ENCODE data around the gene NEIL1.

The NEIL1 gene

GRCh38 chr15:75357976-75358673 is 11.3 kb downstream of the NEIL1 start:
- H3K4me3 ChIP-seq (ENCODE audit: low read length) = no peak overlapping the region
- TF ChIP-seq ZNF274 (IDR thresholded peaks at IDR 0.05; ENCODE audit: low read depth, low read length) = no peak

GRCh38 chr15:75358771-75359536 is 12.1 kb downstream of the NEIL1 start:
- no peak for TF ChIP-seq ZNF274 (IDR thresholded peaks at IDR 0.05; ENCODE audit: low read depth, low read length)
- H3K4me3 ChIP-seq (ENCODE audit: low read length) = no peak overlapping the region

DNA sequence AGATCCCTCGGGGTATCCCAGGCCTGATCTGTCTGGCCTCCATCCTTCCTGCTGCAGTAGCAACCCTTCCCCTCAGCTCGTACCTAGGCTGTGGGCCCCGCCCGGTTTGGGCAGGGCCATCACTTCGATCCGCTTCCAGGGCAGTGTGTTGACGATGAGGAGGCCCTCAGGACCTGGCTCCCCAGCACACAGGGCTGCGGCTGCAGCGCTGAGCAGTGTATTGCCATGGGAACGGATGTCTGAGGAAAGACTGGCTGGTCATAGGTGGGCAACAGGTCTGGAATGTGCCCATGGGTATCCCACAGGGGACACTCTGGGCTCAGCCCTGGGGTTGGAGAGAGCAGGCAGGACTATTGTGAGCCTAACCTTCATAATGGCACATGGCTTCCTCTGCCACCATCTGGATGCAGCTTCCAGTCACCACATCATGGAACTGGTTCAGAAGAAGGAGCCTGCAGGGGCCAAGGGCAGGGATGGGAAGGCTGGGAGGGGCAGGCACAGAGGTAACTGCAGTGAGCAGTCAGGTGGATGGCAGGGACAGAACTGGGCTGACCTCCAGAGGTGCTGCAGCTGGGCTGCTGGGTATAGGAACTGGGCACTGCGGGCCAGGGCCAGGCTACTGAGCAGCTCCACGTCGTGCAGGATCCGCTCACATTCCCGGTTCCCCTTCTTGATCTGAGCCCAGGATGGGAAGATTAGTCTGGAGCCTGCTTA is 12.9 kb downstream of the NEIL1 start:
- no peak overlapping the region for H3K4me3 ChIP-seq (ENCODE audit: low read length)

DNA sequence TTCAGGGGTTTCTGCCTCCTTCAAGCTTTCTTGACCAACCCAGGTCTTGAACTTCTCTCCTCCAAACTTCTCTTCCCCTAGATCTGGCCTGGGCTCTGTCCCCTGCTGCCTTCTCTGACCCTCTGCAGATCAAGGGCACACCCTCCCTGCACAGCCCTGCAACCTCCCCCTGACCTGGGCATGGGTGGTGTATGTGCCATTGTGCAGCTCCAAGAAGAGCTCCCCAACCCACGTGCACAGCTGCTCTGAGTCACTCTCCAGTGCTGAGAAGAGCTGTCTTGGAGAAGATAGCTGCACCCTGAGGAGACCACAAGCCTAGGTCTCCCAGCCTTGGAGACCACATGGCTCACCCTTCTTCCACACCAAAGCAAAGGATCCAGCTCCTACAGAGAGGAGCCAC is 13.6 kb downstream of the NEIL1 start:
- TF ChIP-seq ZNF274 (IDR thresholded peaks at IDR 0.05; ENCODE audit: low read depth, low read length) = no peak
- H3K4me3 ChIP-seq (ENCODE audit: low read length) = no peak overlapping the region

More for the DNA sequence above, 12.9 kb downstream of the NEIL1 start:
- no peak for TF ChIP-seq ZNF274 (IDR thresholded peaks at IDR 0.05; ENCODE audit: low read depth, low read length)

DNA sequence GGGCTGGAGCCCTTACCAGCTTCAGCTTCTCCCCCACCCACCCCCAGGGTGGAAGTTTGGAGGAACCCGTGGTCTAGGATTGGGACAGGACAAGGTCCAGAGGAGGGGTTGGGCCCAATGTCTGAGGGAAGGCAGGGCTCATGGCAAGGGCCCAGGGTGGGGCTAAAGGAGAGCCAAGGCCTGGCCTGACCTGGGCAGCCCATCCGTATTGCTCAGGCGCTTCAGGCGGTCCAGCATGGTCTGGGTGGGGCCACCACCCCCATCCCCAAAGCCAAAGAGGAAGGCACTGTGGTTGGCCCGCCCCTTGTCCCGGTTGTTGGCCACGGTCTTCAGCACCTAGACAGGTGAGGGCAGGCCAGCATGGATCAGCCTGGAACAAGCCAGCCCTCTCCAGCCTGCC is 14.0 kb downstream of the NEIL1 start:
- no peak overlapping the region for H3K4me3 ChIP-seq (ENCODE audit: low read length)
- no peak for TF ChIP-seq ZNF274 (IDR thresholded peaks at IDR 0.05; ENCODE audit: low read depth, low read length)

DNA sequence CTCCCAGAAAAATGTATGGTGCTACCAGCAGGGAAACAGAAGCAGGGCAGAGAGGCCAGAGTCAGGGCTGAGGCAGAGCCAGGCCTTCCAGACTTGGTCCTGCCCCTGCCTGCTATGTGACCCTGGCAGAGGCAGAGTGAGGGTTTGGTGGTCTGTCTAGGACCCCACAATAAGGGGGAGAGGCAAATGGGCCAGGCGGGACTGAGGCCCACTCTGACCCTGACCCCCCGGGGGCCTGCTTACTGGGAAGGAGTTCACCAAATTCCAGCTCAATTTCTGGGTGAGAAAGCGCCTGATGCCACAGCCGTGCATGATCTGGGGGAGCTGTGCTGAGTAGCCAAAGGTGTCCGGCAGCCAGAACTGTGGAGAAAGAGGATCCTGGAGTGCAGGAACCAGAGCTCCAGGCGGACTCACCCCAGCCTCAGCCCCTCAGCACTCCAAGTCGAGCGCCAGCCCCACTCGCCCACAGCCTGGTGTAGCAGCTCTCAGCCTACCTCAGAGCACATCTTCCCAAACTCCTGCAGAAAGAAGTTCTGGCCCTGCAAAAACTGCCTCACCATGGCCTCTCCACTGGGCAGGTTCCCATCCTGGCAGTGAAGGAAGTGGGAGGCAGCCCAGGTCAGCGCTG is 14.6 kb downstream of the NEIL1 start:
- no peak overlapping the region for H3K4me3 ChIP-seq (ENCODE audit: low read length)
- no peak for TF ChIP-seq ZNF274 (IDR thresholded peaks at IDR 0.05; ENCODE audit: low read depth, low read length)

- no peak for TF ChIP-seq ZNF274 (IDR thresholded peaks at IDR 0.05; ENCODE audit: low read depth, low read length)
- H3K4me3 ChIP-seq (ENCODE audit: low read length) = no peak overlapping the region
Measured at GRCh38 chr15:75361989-75362641, 15.3 kb downstream of the NEIL1 start.

GRCh38 chr15:75362642-75363249 is 15.9 kb downstream of the NEIL1 start:
- no peak for TF ChIP-seq ZNF274 (IDR thresholded peaks at IDR 0.05; ENCODE audit: low read depth, low read length)

DNA sequence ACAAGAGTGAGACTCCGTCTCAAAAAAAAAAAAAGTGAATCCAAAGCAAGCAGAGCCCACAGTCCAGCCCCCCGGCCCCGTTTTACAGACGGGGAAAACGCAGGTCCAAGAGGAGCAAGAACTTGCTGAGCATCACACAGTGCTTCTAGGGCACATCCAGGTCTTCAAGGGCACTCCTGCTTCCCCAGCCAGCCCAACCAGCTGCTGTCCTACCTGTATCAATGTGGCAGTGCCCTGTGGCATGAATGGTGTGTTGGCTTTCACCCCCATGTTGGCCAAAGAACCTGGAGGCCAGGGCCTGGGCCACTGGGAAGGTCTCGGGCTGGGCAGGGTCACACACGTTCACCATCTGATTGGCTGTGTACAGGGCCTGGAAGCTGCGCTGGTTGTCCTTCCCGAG is 16.9 kb downstream of the NEIL1 start:
- TF ChIP-seq ZNF274 (IDR thresholded peaks at IDR 0.05; ENCODE audit: low read depth, low read length) = no peak
- no peak overlapping the region for H3K4me3 ChIP-seq (ENCODE audit: low read length)

More at GRCh38 chr15:75362642-75363249, 15.9 kb downstream of the NEIL1 start:
- H3K4me3 ChIP-seq (ENCODE audit: low read length) = no peak overlapping the region

GRCh38 chr15:75364881-75365280 is 18.0 kb downstream of the NEIL1 start:
- no peak for TF ChIP-seq ZNF274 (IDR thresholded peaks at IDR 0.05; ENCODE audit: low read depth, low read length)
- H3K4me3 ChIP-seq (ENCODE audit: low read length) = no peak overlapping the region

DNA sequence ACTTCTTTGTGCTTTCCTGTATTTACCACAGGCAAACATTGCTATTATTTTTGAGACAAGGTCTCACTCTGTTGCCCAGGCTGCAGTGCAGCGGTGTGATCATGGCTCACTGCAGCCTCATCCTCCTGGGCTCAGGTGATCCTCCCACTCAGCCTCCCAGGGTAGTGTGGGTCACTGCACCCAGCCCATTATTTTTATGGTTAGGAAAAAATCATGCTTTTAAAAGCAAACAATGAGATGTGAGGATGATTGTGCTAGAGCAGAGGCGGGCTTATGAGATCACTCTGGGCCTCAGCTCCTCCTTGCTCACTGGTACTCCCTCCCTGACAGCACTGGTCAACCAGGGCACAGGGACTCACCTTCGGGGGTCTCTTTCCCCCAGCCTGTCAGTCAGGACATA is 19.3 kb downstream of the NEIL1 start:
- no peak overlapping the region for H3K4me3 ChIP-seq (ENCODE audit: low read length)
- no peak for TF ChIP-seq ZNF274 (IDR thresholded peaks at IDR 0.05; ENCODE audit: low read depth, low read length)

GRCh38 chr15:75367006-75367405 is 20.2 kb downstream of the NEIL1 start:
- no peak for TF ChIP-seq ZNF274 (IDR thresholded peaks at IDR 0.05; ENCODE audit: low read depth, low read length)
- no peak overlapping the region for H3K4me3 ChIP-seq (ENCODE audit: low read length)

- TF ChIP-seq ZNF274 (IDR thresholded peaks at IDR 0.05; ENCODE audit: low read depth, low read length) = no peak
- H3K4me3 ChIP-seq (ENCODE audit: low read length) = peak overlapping the region; percentile 1; the same call in 1 of the 2 replicates
Measured at GRCh38 chr15:75367406-75367912, 20.6 kb downstream of the NEIL1 start.

Data from GM08714 (cell line).